ENCODE measurements around the gene SURF6. TPM values are rescaled to one million over a fixed set of nuclear protein-coding genes. Genes with fewer than 3 reads are reported as not detected.
A peak's percentile ranks its signal among the peaks of the same experiment; 100 is the strongest.
"Not testable (repeated sequence)": the region's sequence is repeated elsewhere in the genome, so short reads cannot be mapped to it uniquely, and the experiment has no call there.

SURF6 gene
- total RNA-seq, 1 donor from 2014 or later, result 24.9 TPM

- Mint-ChIP-seq H3K9me3 (no peaks in the 10 kb centered on the region), H3K4me1 (peaks cover 2% of the 10 kb centered on the region), H3K27ac (no peak overlapping the region), H3K27me3 (ENCODE audit: low read depth) (no peaks in the 10 kb centered on the region), H3K4me3 (no peak overlapping the region), H3K36me3 (no peaks in the 10 kb centered on the region)
- no peak for TF ChIP-seq CTCF (IDR thresholded peaks at IDR 0.05; ENCODE audit: unreplicated experiment)
- no peak for DNase-seq (ENCODE audit: low spot score in 2 of 2, unreplicated experiment in 2 of 2)
These were observed 44.7 kb upstream of the SURF6 start for GRCh38 chr9:133380734-133381133.

GRCh38 chr9:133379153-133380086 lies 43.4 kb upstream of the SURF6 start:
- no peak for DNase-seq (ENCODE audit: low spot score in 2 of 2, unreplicated experiment in 2 of 2)
- H3K4me3 Mint-ChIP-seq, result no peak overlapping the region
- H3K27ac Mint-ChIP-seq, result no peak overlapping the region
- no peaks in the 10 kb centered on the region for H3K27me3 Mint-ChIP-seq (ENCODE audit: low read depth)
- peaks cover 9% of the 10 kb centered on the region for H3K4me1 Mint-ChIP-seq
- no peaks in the 10 kb centered on the region for H3K36me3 Mint-ChIP-seq
- TF ChIP-seq CTCF (IDR thresholded peaks at IDR 0.05; ENCODE audit: unreplicated experiment), result no peak
- H3K9me3 Mint-ChIP-seq, result no peaks in the 10 kb centered on the region

- Mint-ChIP-seq H3K4me1 (peaks cover 14% of the 10 kb centered on the region), H3K9me3 (no peaks in the 10 kb centered on the region), H3K36me3 (no peaks in the 10 kb centered on the region), H3K27me3 (ENCODE audit: low read depth) (no peaks in the 10 kb centered on the region), H3K27ac (no peak overlapping the region), H3K4me3 (no peak overlapping the region)
- TF ChIP-seq CTCF (IDR thresholded peaks at IDR 0.05; ENCODE audit: unreplicated experiment), result no peak
- DNase-seq (ENCODE audit: low spot score in 2 of 2, unreplicated experiment in 2 of 2), result no peak
These were observed 42.5 kb upstream of the SURF6 start for GRCh38 chr9:133378408-133378962.

GRCh38 chr9:133377721-133378216 lies 41.8 kb upstream of the SURF6 start:
- no peak for DNase-seq (ENCODE audit: low spot score in 2 of 2, unreplicated experiment in 2 of 2)
- Mint-ChIP-seq H3K36me3 (no peaks in the 10 kb centered on the region), H3K4me1 (peaks cover 14% of the 10 kb centered on the region), H3K27me3 (ENCODE audit: low read depth) (no peaks in the 10 kb centered on the region), H3K9me3 (no peaks in the 10 kb centered on the region), H3K4me3 (no peak overlapping the region), H3K27ac (no peak overlapping the region)
- TF ChIP-seq CTCF (IDR thresholded peaks at IDR 0.05; ENCODE audit: unreplicated experiment), result no peak

- DNase-seq (ENCODE audit: low spot score in 2 of 2, unreplicated experiment in 2 of 2); H3K9me3 Mint-ChIP-seq; H3K27ac Mint-ChIP-seq; H3K36me3 Mint-ChIP-seq; H3K27me3 Mint-ChIP-seq (ENCODE audit: low read depth): not testable (repeated sequence)
- Mint-ChIP-seq H3K4me1 (peaks cover 16% of the 10 kb centered on the region), H3K4me3 (peak overlapping the region; percentile 63)
These were observed 41.3 kb upstream of the SURF6 start for GRCh38 chr9:133377280-133377679.
